Lower leg skin (tissue), 3 donors: Measurements from ENCODE around the gene ALPI.

Experiments
- CTCF ChIP-seq, 3 donors: fragments of 450-650 bp; IDR thresholded peaks; one replicate each; pipeline ENCODE4 v1.5.1; 2016; ENCODE audit warnings: antibody characterized with exemption in 3 of 3, mild to moderate bottlenecking in 3 of 3, moderate library complexity in 2 of 3
- POLR2A ChIP-seq, 2 donors: fragments of 450-650 bp; IDR thresholded peaks; one replicate each; pipeline ENCODE4 v1.6.1; 2016 to 2017; ENCODE audit warnings: antibody characterized with exemption in 2 of 2, mild to moderate bottlenecking in 1 of 2, moderate library complexity in 1 of 2

- TF ChIP-seq CTCF (IDR thresholded peaks at IDR 0.05): no peak
- no peak for TF ChIP-seq POLR2A (IDR thresholded peaks at IDR 0.05)
Measured at GRCh38 chr2:232420073-232420454, 35.9 kb upstream of the ALPI start.
